HepG2 (cell line): ENCODE data around the gene NFATC2. TPM values are rescaled to one million over a fixed set of nuclear protein-coding genes. Genes with fewer than 3 reads are reported as not detected.

Experiments
- ARNT ChIP-seq: fragments of 450-650 bp; IDR thresholded peaks from 2 replicates; pipeline ENCODE4 v1.6.1; 2017
- CENPT ChIP-seq: sonication (generic); formaldehyde crosslinking; IDR thresholded peaks from 2 replicates; pipeline ENCODE4 v1.8.0; 2022; ENCODE audit warnings: low read depth, mild to moderate bottlenecking, moderate library complexity, missing genetic modification reagents
- GABPB1 ChIP-seq: IDR thresholded peaks from 2 replicates; pipeline ENCODE4 v1.6.1; 2016; ENCODE audit warnings: mild to moderate bottlenecking, missing genetic modification reagents, moderate library complexity, missing compliant biosample characterization
- GLMP ChIP-seq: sonication (generic); formaldehyde crosslinking; IDR thresholded peaks from 2 replicates; pipeline ENCODE4 v1.9.0; 2021; ENCODE audit warnings: missing genetic modification reagents, mild to moderate bottlenecking, borderline replicate concordance
- IRF9 ChIP-seq: sonication (generic); formaldehyde crosslinking; IDR thresholded peaks from 2 replicates; pipeline ENCODE4 v1.8.0; 2022; ENCODE audit warnings: missing genetic modification reagents, mild to moderate bottlenecking, borderline replicate concordance
- KAT8 ChIP-seq: IDR thresholded peaks from 2 replicates; pipeline ENCODE4 v1.6.1; 2016; ENCODE audit warnings: missing genetic modification reagents, missing compliant biosample characterization
- MLX ChIP-seq: IDR thresholded peaks from 2 replicates; pipeline ENCODE4 v1.6.1; 2016
- NFYC ChIP-seq: IDR thresholded peaks from 2 replicates; pipeline ENCODE4 v1.6.1; 2016; ENCODE audit warnings: missing genetic modification reagents, missing compliant biosample characterization
- PHB2 ChIP-seq: fragments of 450-650 bp; IDR thresholded peaks from 2 replicates; pipeline ENCODE4 v1.6.1; 2018; ENCODE audit not compliant: partially characterized antibody
- REXO4 ChIP-seq: sonication (generic); formaldehyde crosslinking; IDR thresholded peaks from 2 replicates; pipeline ENCODE4 v1.8.0; 2022; ENCODE audit warnings: missing genetic modification reagents, mild to moderate bottlenecking, borderline replicate concordance
- SMAD1 ChIP-seq: sonication (generic); formaldehyde crosslinking; IDR thresholded peaks from 2 replicates; pipeline ENCODE4 v1.4.0; 2020; ENCODE audit warnings: missing genetic modification reagents, low read depth, mild to moderate bottlenecking, borderline replicate concordance
- SMC3 ChIP-seq: IDR thresholded peaks from 2 replicates; pipeline ENCODE4 v1.6.1; 2011; ENCODE audit warnings: low read length, improper control_type of control experiment
- TFE3 ChIP-seq: IDR thresholded peaks from 2 replicates; pipeline ENCODE4 v1.6.1; 2016
- ZBTB37 ChIP-seq: sonication (generic); formaldehyde crosslinking; IDR thresholded peaks from 2 replicates; pipeline ENCODE4 v1.4.0; 2020; ENCODE audit warnings: mild to moderate bottlenecking, missing genetic modification reagents
- ZNF225 ChIP-seq: sonication (generic); formaldehyde crosslinking; IDR thresholded peaks from 2 replicates; pipeline ENCODE4 v1.4.0; 2020; ENCODE audit warnings: mild to moderate bottlenecking, missing genetic modification reagents
- ZNF292 ChIP-seq: sonication (generic); formaldehyde crosslinking; IDR thresholded peaks from 2 replicates; pipeline ENCODE4 v1.8.1; 2022; ENCODE audit warnings: mild to moderate bottlenecking, low read depth, missing genetic modification reagents, borderline replicate concordance
- ZNF75D ChIP-seq: sonication (generic); formaldehyde crosslinking; IDR thresholded peaks from 2 replicates; pipeline ENCODE4 v1.8.1; 2023; ENCODE audit warnings: missing genetic modification reagents, mild to moderate bottlenecking, borderline replicate concordance
- ZNF784 ChIP-seq: sonication (generic); formaldehyde crosslinking; IDR thresholded peaks from 2 replicates; pipeline ENCODE4 v1.5.1; 2020; ENCODE audit warnings: missing genetic modification reagents, mild to moderate bottlenecking, borderline replicate concordance
- polyA plus RNA-seq, 8 experiments: library from polyadenylated mRNA; depleted of rRNA in 3 of 8; stranded (reverse) in 7 of 8; unstranded in 1 of 8; fragments of >200 nt; fragmentation: Illumina TruSeq in 4 of 8; extraction: Trizol in 4 of 8; gene quantifications; 2 replicates each; pipeline versions ENCODE4 v1.2.1 to v1.2.3, GENCODE V29; 2011 to 2016; ENCODE audit warnings: low read depth in 4 of 8, missing spikeins in 1 of 8, mixed read lengths in 1 of 8; ENCODE audit not compliant: insufficient read depth in 1 of 8
- total RNA-seq, 5 experiments: library from RNA; depleted of rRNA; stranded (reverse); fragments of >200 nt; fragmentation: Illumina TruSeq; extraction: Trizol; gene quantifications; 2 replicates each; pipeline ENCODE4 v1.2.3, GENCODE V29; 2016; ENCODE audit warnings: low read depth in 1 of 5

Gene NFATC2
- total and polyA plus RNA-seq, 2 of the 13 experiments (the other 11 are each of a cell fraction or from before 2014, with no cell fraction given), result 1.9 to 3.3 TPM

- no peak for TF ChIP-seq ZBTB37 (CRISPR knock-in tag)
- TF ChIP-seq GABPB1 (CRISPR knock-in tag), result no peak
- no peak for TF ChIP-seq SMAD1 (CRISPR knock-in tag)
- TF ChIP-seq IRF9 (CRISPR knock-in tag), result peak; percentile 57; the same call in 1 of the 2 replicates
- no peak for TF ChIP-seq ARNT
- TF ChIP-seq TFE3, result no peak
- no peak for TF ChIP-seq SMC3
- no peak for TF ChIP-seq REXO4 (CRISPR knock-in tag)
- no peak for TF ChIP-seq ZNF75D (CRISPR knock-in tag)
- TF ChIP-seq PHB2, result no peak
- TF ChIP-seq ZNF292 (CRISPR knock-in tag), result no peak
- TF ChIP-seq NFYC (CRISPR knock-in tag), result no peak
- TF ChIP-seq GLMP, result no peak
- TF ChIP-seq MLX (CRISPR knock-in tag), result no peak
- peak; percentile 21; the same call in 1 of the 2 replicates for TF ChIP-seq KAT8
- no peak for TF ChIP-seq ZNF784
- no peak for TF ChIP-seq CENPT
- TF ChIP-seq ZNF225 (CRISPR knock-in tag), result 0 out of 2 replicates have a peak, but pooled peaks have one; percentile 23
Measured at GRCh38 chr20:51426718-51427650, 115.5 kb downstream of the NFATC2 start (continued).
